GM12864 (cell line): ENCODE results near the gene STXBP4.

Experiments used
- DNase-seq: peaks from one replicate; pipeline ENCODE4 v3.0.0-alpha.2; 2011; ENCODE audit warnings: low read depth
- H3K4me3 ChIP-seq: 2 replicates; pipeline ENCODE4 v1.5.1; 2011; ENCODE audit warnings: mild to moderate bottlenecking, low read depth, low read length, control low read depth
- TF ChIP-seq, protein P1 (sequence below): IDR thresholded peaks from 2 replicates; pipeline ENCODE4 v1.5.1; 2011; ENCODE audit warnings: low read depth, mild to moderate bottlenecking, moderate library complexity, low read length, control low read depth, inconsistent platforms; ENCODE audit errors: missing control alignments

STXBP4 gene, protein sequence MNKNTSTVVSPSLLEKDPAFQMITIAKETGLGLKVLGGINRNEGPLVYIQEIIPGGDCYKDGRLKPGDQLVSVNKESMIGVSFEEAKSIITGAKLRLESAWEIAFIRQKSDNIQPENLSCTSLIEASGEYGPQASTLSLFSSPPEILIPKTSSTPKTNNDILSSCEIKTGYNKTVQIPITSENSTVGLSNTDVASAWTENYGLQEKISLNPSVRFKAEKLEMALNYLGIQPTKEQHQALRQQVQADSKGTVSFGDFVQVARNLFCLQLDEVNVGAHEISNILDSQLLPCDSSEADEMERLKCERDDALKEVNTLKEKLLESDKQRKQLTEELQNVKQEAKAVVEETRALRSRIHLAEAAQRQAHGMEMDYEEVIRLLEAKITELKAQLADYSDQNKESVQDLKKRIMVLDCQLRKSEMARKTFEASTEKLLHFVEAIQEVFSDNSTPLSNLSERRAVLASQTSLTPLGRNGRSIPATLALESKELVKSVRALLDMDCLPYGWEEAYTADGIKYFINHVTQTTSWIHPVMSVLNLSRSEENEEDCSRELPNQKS

DNA sequence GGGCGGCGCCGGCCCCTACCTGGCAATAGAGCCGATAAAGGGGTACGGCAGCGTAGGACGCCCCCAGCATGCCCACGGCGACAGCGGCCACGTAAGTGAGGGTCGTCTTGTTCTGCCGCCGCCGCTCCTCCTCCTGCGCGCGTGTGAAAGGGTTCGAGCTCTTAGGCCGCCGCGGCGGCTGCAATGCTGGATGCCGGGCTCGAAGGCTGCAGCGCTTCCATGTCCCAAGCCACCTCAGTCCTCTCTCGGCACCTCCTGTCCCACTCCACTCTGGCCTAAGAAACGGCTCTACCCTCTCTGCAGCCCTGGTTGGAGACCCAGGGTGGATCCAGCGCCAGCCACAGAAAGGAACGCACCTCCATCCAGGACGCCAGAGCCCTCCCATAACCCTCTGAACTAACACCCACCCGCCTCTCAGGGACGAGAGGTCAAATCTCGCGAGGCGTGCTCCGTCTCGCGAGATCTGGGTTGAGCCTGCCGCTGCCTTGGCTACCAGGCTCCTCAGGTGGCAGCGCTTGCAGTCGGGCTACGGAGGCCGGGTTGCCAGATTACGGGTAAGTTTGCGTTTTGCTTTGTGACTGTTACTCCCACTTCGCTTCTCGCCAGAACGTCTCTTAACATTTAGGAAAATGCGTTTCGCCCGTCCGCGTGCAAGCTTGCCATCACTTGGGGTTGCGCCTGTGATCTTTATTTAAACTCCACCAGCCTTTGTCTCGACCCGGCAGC, at the start of gene STXBP4, which contains the start of gene COX11:
TSS of gene STXBP4 (plus strand) at position 504 of the 726 bp plus-strand sequence. CDS start 17,455 bp downstream, outside the sequence.
TSS of gene COX11 (minus strand) at position 393 of the 726 bp plus-strand sequence. CDS start at position 385, 8 bp downstream.
- DNase-seq: peak; percentile 89
- TF ChIP-seq, protein P1, sequence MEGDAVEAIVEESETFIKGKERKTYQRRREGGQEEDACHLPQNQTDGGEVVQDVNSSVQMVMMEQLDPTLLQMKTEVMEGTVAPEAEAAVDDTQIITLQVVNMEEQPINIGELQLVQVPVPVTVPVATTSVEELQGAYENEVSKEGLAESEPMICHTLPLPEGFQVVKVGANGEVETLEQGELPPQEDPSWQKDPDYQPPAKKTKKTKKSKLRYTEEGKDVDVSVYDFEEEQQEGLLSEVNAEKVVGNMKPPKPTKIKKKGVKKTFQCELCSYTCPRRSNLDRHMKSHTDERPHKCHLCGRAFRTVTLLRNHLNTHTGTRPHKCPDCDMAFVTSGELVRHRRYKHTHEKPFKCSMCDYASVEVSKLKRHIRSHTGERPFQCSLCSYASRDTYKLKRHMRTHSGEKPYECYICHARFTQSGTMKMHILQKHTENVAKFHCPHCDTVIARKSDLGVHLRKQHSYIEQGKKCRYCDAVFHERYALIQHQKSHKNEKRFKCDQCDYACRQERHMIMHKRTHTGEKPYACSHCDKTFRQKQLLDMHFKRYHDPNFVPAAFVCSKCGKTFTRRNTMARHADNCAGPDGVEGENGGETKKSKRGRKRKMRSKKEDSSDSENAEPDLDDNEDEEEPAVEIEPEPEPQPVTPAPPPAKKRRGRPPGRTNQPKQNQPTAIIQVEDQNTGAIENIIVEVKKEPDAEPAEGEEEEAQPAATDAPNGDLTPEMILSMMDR: peak; percentile 0
- peak within 1 kb of the TSS; percentile 71 for H3K4me3 ChIP-seq

- H3K4me3 ChIP-seq: no peak overlapping the region
- DNase-seq: no peak
- TF ChIP-seq, protein P1: no peak
Observed at GRCh38 chr17:54919425-54919824, 49.1 kb upstream of the STXBP4 start.

GRCh38 chr17:54920819-54921218, 47.7 kb upstream of the STXBP4 start:
- no peak for DNase-seq
- TF ChIP-seq, protein P1: no peak
- no peak overlapping the region for H3K4me3 ChIP-seq

GRCh38 chr17:54924405-54924804, 44.2 kb upstream of the STXBP4 start:
- TF ChIP-seq, protein P1: no peak
- no peak for DNase-seq
- H3K4me3 ChIP-seq: no peak overlapping the region

GRCh38 chr17:54927525-54927924, 41.0 kb upstream of the STXBP4 start:
- no peak overlapping the region for H3K4me3 ChIP-seq
- no peak for DNase-seq
- TF ChIP-seq, protein P1: no peak

DNA sequence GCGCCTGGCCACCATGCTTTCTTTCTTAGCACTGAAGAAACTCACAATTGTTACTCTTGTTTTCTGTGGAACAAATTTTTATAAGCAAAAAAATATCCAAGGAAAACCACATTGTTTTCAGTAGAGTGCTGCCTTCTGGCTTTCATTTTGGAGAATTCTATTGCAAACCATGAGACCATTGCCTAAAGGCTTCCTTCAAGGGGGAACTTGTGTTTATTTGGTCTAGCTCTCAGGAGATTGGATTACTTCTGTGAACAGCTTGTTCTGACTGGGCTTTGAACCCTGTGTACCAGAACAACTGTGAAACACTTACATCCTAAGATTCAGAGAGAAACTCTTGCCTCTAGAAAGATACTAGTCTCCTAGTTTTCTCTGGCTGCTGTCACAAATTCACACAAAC, 35.9 kb upstream of the STXBP4 start:
- no peak overlapping the region for H3K4me3 ChIP-seq
- TF ChIP-seq, protein P1: no peak
- DNase-seq: no peak
